Activated CD8-positive, alpha-beta memory T cell treated with anti-CD3 and anti-CD28 coated beads for 4 hours (primary cell): ENCODE measurements around the gene LIX1.
"Not testable (repeated sequence)": the region's sequence is repeated elsewhere in the genome, so short reads cannot be mapped to it uniquely, and the experiment has no call there.

Experiments used
- DNase-seq, 2 donors: peaks; one replicate each; pipeline ENCODE4 v3.0.0-alpha.2; 2020; ENCODE audit warnings: low read depth in 2 of 2

Gene LIX1

DNA sequence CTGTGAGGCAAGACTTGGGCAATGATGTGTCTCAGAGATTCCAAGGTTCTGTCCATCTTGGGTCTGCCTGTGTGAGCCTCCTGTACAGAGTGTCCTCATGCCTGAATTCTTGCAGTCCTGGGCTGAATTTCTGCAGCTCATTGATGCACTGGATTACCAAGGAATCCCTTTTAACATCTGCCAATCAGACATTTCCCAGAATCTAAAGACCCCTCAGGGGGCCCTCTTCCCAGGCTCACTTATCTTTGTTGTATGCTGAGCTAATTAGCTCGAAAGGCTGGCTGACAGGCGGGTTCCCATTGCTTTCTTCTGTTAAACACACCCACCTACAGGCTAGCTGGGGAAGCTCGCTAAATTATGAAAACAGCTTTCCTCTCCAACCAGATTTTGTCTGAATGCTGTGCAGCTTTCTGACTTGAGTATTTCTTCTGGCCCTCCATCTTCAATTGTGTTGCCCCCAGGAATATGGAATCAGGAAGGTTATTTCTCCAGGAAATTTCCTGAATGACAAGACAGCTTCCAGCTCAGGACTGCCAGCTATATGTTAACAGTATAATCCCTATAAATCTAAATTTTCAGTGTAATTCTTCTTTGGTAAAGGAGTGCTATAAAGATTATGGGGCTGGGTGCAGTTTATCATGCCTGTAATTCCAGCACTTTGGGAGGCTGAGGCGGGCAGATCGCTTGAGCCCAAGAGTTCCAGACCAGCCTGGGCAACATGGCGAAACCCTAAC is at the start of gene LIX1:
Gene LIX1, minus strand, starts transcription at position 91 of the 734 bp plus-strand sequence. Its CDS starts 35 bp downstream, at position 56.
- no peak for DNase-seq

DNA sequence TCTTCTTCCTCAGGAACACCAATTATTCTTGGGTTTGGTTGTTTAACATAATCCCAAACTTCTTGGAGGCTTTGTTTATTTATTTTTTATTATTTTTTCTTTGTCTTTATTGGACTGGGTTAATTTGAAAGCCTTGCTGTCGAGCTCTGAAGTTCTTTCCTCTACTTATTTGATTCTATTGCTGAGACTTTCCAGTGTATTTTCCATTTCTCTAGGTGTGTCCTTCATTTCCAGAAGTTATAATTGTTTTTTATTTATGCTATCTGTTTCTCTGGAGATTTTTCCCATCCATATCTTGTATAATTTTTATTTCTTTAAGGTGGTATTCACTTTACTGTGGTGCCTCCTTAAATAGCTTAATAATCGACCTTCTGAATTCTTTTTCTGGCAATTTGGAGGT is 49.5 kb upstream of the LIX1 start:
- no peak for DNase-seq

DNA sequence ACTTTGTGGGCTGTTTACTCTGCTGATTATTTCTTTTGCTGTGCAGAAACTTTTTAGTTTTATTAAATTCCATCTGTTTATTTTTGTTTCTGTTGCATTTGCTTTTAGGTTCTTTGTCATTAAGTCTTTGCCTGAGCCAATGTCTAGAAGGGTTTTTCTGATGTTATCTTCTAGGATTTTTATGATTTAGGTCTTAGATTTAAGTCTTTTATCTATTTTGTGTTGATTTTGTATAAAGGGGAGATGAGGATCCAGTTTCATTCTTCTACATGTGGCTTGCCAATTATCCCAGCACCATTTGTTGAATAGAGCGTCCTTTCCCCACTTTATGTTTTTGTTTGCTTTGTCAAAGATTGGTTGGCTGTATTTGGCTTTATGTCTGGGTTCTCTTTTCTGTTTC is 47.1 kb upstream of the LIX1 start:
- not testable (repeated sequence) for DNase-seq

GRCh38 chr5:97183930-97184213 is 41.5 kb upstream of the LIX1 start:
- no peak for DNase-seq

DNA sequence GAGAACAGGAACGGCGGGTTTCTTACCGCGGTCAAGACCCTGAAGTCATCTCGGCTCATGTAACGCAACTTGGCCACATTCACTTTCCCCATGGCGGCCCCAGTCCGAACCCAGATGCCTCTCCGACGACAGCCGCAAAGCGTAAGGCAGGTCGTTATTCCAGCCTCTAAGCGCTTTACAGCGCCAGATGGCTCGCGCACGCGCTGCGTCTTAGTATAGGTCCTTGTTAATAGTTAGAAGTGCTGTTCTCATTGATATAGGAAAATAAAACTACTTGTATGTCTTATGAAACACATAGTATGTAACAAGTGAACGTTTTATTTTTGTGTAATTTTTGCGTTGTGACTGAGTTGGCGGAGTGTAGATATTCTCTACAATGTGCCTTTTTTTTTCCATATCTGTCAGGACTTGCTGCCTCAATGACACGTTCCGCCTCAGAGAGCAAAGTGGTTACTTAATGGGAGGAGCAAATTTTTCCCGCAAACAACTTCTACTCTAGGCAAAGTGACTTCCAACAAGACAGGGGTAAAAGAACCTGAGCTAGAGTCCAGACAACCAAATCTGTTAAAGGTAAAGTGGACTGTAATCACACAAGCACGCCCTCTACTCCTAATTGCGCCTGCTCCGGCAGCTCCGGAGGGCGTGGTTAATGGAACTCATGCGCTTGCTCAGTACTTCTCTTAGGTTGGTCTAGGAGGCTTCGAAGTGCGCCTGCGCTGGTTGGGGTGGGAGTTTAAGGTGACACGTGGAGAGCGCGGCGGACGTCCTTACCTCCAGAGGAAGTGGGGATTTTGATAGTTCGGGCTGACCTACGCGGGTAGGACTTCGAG is 40.9 kb upstream of the LIX1 start, which contains the start of gene RIOK2:
Gene RIOK2, minus strand, starts transcription at position 148 of the 830 bp plus-strand sequence. Its CDS starts 56 bp downstream, at position 92.
- peak; percentile 88 to 90 for DNase-seq

- no peak for DNase-seq
Measured at GRCh38 chr5:97182571-97183099, 40.2 kb upstream of the LIX1 start.

- no peak for DNase-seq
Measured at GRCh38 chr5:97181856-97182545, 39.6 kb upstream of the LIX1 start.

GRCh38 chr5:97179457-97179856 is 37.0 kb upstream of the LIX1 start:
- not testable (repeated sequence) for DNase-seq

- DNase-seq: no peak
Measured at GRCh38 chr5:97172227-97172626, 29.8 kb upstream of the LIX1 start.

DNA sequence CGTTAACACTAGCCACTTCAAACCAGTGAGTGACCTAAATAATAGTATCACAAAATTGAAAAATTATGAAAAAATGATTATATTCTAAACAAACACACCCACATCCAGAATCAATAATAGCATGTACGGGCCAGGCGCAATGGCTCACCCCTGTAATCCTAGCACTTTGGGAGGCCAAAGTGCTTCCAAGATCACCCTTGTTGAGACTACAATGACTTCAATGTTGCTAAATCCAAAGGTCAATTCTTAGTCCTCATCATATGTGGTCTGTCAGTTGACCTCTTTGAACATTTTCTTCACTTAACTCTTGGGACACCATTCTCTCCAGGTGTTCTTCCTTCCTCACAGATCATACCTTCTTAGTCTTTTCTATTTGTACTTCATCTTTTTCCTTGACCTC is 29.3 kb upstream of the LIX1 start:
- DNase-seq: no peak

GRCh38 chr5:97167435-97167834 is 25.0 kb upstream of the LIX1 start:
- no peak for DNase-seq

GRCh38 chr5:97165726-97166125 is 23.3 kb upstream of the LIX1 start:
- no peak for DNase-seq

GRCh38 chr5:97164846-97165245 is 22.4 kb upstream of the LIX1 start:
- DNase-seq: no peak

DNA sequence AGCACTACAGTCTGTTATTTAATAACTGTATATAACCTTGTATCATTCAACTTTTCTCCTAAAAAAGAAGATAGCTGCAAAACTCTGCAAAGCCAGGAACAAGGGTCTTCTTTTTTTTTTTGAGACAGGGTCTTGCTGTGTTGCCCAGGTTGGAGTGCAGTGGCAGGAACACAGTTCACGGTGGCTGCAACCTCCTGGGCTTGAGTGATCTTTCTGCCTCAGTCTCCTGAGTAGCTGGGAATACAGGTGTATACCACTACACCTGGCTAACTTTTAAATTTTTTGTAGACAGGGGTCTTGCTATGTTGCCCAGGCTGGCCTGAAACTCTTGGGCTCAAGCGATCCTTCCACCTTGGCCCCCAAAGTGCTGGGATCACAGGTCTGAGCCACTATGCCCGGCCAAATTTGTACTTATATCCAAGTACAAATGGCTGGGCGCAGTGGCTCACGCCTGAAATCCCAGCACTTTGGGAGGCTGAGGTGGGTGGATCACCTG is 21.4 kb upstream of the LIX1 start:
- no peak for DNase-seq

GRCh38 chr5:97163360-97163764 is 21.0 kb upstream of the LIX1 start:
- DNase-seq: no peak

DNA sequence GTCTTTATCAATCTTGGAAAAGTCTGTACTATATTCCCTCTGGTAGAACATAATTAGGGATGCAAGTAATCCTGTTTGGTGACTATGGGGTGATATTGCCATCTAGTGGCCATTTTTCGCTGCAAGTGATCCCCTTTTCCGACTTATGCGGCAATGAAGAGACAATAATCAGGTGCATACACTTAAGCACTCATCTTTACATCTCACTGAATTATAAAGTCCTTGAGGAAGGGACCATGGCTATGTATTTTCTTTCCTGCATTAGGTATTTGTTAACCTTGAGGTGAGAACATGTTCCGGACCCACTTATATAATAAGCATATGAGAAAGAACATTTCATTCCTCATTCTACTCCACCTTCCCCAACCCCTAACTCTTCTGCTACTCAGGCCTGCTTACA is 19.6 kb upstream of the LIX1 start:
- peak; percentile 12 to 18 for DNase-seq

- DNase-seq: no peak
Measured at GRCh38 chr5:97157689-97158088, 15.3 kb upstream of the LIX1 start.

DNA sequence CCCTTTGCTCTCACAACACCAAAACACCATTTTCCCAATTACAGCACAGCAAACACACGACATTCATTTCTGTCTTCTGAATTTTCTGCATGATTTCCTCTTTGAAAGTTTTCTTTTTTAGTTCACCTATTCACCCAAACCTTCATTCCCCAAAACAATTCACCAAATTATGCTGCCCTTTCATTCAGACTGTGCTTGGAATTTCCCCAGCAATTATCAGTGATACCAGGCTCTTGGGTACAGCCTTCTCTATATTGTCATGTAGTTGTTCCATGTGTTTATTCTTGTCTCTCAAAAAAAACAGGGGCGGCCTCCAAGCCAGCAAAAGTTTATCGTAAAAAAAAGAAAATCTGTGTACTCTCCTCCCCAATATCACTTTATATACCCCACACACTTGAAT is 9.0 kb upstream of the LIX1 start:
- DNase-seq: no peak

DNA sequence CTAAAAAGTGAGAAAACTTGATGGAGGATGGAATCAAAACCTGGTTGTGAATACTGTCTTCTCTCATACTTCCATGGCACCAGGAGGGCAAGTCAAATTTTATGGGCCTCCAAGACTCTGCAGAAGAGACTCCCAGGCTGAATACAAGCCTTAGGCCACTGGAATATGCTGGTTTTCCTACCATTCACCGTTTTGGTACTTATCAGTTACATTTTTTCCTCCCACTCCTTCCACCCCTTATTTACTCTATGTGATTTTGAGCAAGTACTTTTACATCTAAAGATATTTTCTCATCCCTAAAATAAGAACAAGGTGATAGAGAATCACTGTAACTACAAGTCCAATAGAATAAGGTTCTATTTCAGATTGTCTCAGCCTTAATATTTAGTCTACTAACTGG is 8.0 kb upstream of the LIX1 start:
- DNase-seq: no peak

- DNase-seq: no peak
Measured at GRCh38 chr5:97149709-97150108, 7.3 kb upstream of the LIX1 start.

DNA sequence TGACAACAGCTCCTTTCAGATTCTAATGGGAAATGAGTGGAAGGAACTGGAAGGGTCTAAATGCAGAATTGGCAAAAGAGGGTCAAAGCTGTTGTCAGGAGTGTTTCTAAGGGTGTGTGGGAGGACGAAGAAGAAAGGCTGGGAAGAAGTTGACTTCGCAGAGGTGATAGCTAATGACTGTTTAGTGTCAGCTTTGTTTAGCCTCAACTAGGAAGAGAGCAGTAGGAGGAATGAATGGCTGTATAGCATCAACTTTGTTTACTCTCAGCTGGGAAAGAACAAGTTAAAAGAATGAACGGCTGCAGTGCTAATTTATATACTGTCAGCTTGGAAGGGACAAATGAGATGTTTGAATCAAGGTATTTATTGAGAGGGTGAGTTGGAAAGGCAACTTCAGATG is 5.9 kb upstream of the LIX1 start:
- DNase-seq: no peak

GRCh38 chr5:97143704-97144103 is 1.3 kb upstream of the LIX1 start:
- DNase-seq: no peak
